ENCODE data around the gene RPS6KB1. TPM values are rescaled to one million over a fixed set of nuclear protein-coding genes. Genes with fewer than 3 reads are reported as not detected.

RPS6KB1 gene
- total RNA-seq, 2 donors from 2014 or later, result 28.2 to 38.1 TPM

- Histone ChIP-seq H3K27ac (no peak overlapping the region), H3K27me3 (replicated peaks; ENCODE audit: insufficient read depth) (no peaks in the 10 kb centered on the region), H3K36me3 (peaks cover 0 to 10% of the 10 kb centered on the region in 2 donors), H3K4me1 (replicated peaks) (no peaks in the 10 kb centered on the region), H3K9me3 (no peaks in the 10 kb centered on the region), H3K4me3 (no peak overlapping the region)
- no peak for DNase-seq (ENCODE audit: low spot score)
- TF ChIP-seq POLR2AphosphoS5 (IDR thresholded peaks at IDR 0.05) (no peak), CTCF (IDR thresholded peaks at IDR 0.05) (no peak), POLR2A (IDR thresholded peaks at IDR 0.05) (no peak)
- 66% methylated on average over 3 of the region's 3 CpGs for WGBS
- intact Hi-C loops (cut with DNase I), result no loop called here
Observed at GRCh38 chr17:59858932-59859331, 34.0 kb upstream of the RPS6KB1 start.

- Histone ChIP-seq H3K9me3 (no peaks in the 10 kb centered on the region), H3K36me3 (peaks cover 0 to 10% of the 10 kb centered on the region in 2 donors), H3K4me3 (no peak overlapping the region), H3K27me3 (replicated peaks; ENCODE audit: insufficient read depth) (no peaks in the 10 kb centered on the region), H3K4me1 (replicated peaks) (no peaks in the 10 kb centered on the region), H3K27ac (no peak overlapping the region)
- 81% methylated on average over 2 of the region's 2 CpGs for WGBS
- DNase-seq (ENCODE audit: low spot score), result no peak
- intact Hi-C loops (cut with DNase I), result no loop called here
- peak; percentile 20 to 84 (median 62) for TF ChIP-seq CTCF (IDR thresholded peaks at IDR 0.05)
- TF ChIP-seq POLR2A (IDR thresholded peaks at IDR 0.05), result no peak
Observed at GRCh38 chr17:59859444-59860025, 33.4 kb upstream of the RPS6KB1 start.

- no peaks in the 10 kb centered on the region for H3K4me1 ChIP-seq (replicated peaks)
- TF ChIP-seq POLR2AphosphoS5 (IDR thresholded peaks at IDR 0.05), result no peak
- no peak for TF ChIP-seq CTCF (IDR thresholded peaks at IDR 0.05)
- no peak for TF ChIP-seq POLR2A (IDR thresholded peaks at IDR 0.05)
- H3K27ac ChIP-seq, result peak overlapping the region; percentile 36 to 53
- intact Hi-C loops (cut with DNase I), result no loop called here
- no peaks in the 10 kb centered on the region for H3K9me3 ChIP-seq
- WGBS, result 58% methylated on average over 3 of the region's 3 CpGs
- H3K27me3 ChIP-seq (replicated peaks; ENCODE audit: insufficient read depth), result no peaks in the 10 kb centered on the region
- no peak overlapping the region for H3K4me3 ChIP-seq
- H3K36me3 ChIP-seq, result peaks cover 0 to 10% of the 10 kb centered on the region in 2 donors
- no peak for DNase-seq (ENCODE audit: low spot score)
Observed at GRCh38 chr17:59863616-59864015, 29.3 kb upstream of the RPS6KB1 start.

- intact Hi-C loops (cut with DNase I), result no loop called here
- peaks cover 15% of the 10 kb centered on the region for H3K4me1 ChIP-seq (replicated peaks)
- no peak for DNase-seq (ENCODE audit: low spot score)
- no peak overlapping the region for H3K4me3 ChIP-seq
- no peaks in the 10 kb centered on the region for H3K27me3 ChIP-seq (replicated peaks; ENCODE audit: insufficient read depth)
- H3K36me3 ChIP-seq, result no peaks in the 10 kb centered on the region
- WGBS, result 28% methylated on average over 1 of the region's 1 CpG
- H3K27ac ChIP-seq, result peak overlapping the region; percentile 82 to 89
- H3K9me3 ChIP-seq, result no peaks in the 10 kb centered on the region
- TF ChIP-seq POLR2A (IDR thresholded peaks at IDR 0.05), result no peak
- TF ChIP-seq POLR2AphosphoS5 (IDR thresholded peaks at IDR 0.05), result no peak
- no peak for TF ChIP-seq CTCF (IDR thresholded peaks at IDR 0.05)
Observed at GRCh38 chr17:59869941-59870218, 23.0 kb upstream of the RPS6KB1 start.

- no peaks in the 10 kb centered on the region for H3K9me3 ChIP-seq
- 51% methylated on average over 8 of the region's 8 CpGs for WGBS
Observed at GRCh38 chr17:59870482-59870881, 22.4 kb upstream of the RPS6KB1 start.

More at GRCh38 chr17:59870482-59870881, 22.4 kb upstream of the RPS6KB1 start:
- DNase-seq (ENCODE audit: low spot score), result peak; percentile 27
- no peaks in the 10 kb centered on the region for H3K36me3 ChIP-seq
- peaks cover 15% of the 10 kb centered on the region for H3K4me1 ChIP-seq (replicated peaks)
- H3K27me3 ChIP-seq (replicated peaks; ENCODE audit: insufficient read depth), result no peaks in the 10 kb centered on the region
- TF ChIP-seq CTCF (IDR thresholded peaks at IDR 0.05) (no peak), POLR2AphosphoS5 (IDR thresholded peaks at IDR 0.05) (peak; percentile 16), POLR2A (IDR thresholded peaks at IDR 0.05) (no peak)
- H3K27ac ChIP-seq, result peak overlapping the region; percentile 82 to 89
- no peak overlapping the region for H3K4me3 ChIP-seq
- intact Hi-C loops (cut with DNase I), result no loop called here

Measured in prostate gland (tissue), 2 donors.